Hepatocyte (in vitro differentiated cells): ENCODE results near the gene TPRN.

Experiments
- EZH2 ChIP-seq: fragments of 200-600 bp; sonication (generic); IDR thresholded peaks from 2 replicates; pipeline ENCODE4 v1.6.1; 2016; ENCODE audit warnings: antibody characterized with exemption, mild to moderate bottlenecking, borderline replicate concordance
- EZH2phosphoT487 ChIP-seq: fragments of 200-600 bp; sonication (generic); IDR thresholded peaks from one replicate; pipeline ENCODE4 v1.6.1; 2018; ENCODE audit warnings: antibody characterized with exemption, mild to moderate bottlenecking, low read depth, moderate library complexity; ENCODE audit not compliant: unreplicated experiment, severe bottlenecking
- TF ChIP-seq, protein P1 (sequence below): fragments of 200-600 bp; sonication (generic); IDR thresholded peaks from 2 replicates; pipeline ENCODE4 v1.5.1; 2016; ENCODE audit warnings: antibody characterized with exemption, mild to moderate bottlenecking; ENCODE audit not compliant: poor library complexity

GRCh38 chr9:137221095-137221505 lies 20.6 kb upstream of the TPRN start:
- TF ChIP-seq EZH2 (no peak), EZH2phosphoT487 (no peak)
- TF ChIP-seq, protein P1, sequence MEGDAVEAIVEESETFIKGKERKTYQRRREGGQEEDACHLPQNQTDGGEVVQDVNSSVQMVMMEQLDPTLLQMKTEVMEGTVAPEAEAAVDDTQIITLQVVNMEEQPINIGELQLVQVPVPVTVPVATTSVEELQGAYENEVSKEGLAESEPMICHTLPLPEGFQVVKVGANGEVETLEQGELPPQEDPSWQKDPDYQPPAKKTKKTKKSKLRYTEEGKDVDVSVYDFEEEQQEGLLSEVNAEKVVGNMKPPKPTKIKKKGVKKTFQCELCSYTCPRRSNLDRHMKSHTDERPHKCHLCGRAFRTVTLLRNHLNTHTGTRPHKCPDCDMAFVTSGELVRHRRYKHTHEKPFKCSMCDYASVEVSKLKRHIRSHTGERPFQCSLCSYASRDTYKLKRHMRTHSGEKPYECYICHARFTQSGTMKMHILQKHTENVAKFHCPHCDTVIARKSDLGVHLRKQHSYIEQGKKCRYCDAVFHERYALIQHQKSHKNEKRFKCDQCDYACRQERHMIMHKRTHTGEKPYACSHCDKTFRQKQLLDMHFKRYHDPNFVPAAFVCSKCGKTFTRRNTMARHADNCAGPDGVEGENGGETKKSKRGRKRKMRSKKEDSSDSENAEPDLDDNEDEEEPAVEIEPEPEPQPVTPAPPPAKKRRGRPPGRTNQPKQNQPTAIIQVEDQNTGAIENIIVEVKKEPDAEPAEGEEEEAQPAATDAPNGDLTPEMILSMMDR: no peak
